ENCODE data around the gene IMMT.

The IMMT gene

DNA sequence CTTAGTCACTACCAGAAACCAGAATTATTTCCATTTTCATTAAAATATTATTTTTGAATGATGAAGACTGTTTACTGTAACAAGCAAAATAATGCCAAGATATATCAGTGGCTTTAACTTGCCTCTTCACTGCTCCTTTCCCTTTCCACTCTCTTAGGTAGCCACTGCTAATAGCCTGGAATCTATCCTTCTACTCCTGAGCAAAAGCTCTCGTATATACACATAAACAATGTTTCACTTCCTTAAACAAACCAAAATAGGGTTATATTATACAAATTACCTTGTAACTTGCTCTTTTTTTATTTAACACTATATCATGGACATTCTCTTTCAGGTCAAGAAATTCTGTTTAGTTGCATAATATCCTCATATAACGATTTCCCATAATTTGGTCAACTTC lies 20.8 kb downstream of the IMMT start:
- TF ChIP-seq, protein P1, sequence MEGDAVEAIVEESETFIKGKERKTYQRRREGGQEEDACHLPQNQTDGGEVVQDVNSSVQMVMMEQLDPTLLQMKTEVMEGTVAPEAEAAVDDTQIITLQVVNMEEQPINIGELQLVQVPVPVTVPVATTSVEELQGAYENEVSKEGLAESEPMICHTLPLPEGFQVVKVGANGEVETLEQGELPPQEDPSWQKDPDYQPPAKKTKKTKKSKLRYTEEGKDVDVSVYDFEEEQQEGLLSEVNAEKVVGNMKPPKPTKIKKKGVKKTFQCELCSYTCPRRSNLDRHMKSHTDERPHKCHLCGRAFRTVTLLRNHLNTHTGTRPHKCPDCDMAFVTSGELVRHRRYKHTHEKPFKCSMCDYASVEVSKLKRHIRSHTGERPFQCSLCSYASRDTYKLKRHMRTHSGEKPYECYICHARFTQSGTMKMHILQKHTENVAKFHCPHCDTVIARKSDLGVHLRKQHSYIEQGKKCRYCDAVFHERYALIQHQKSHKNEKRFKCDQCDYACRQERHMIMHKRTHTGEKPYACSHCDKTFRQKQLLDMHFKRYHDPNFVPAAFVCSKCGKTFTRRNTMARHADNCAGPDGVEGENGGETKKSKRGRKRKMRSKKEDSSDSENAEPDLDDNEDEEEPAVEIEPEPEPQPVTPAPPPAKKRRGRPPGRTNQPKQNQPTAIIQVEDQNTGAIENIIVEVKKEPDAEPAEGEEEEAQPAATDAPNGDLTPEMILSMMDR (IDR thresholded peaks at IDR 0.05; ENCODE audit: control extremely low read depth, extremely low read depth, low read depth, missing control alignments), result no peak
- DNase-seq (ENCODE audit: extremely low spot score), result no peak
- CTCF ChIA-PET, result no interaction called here
- POLR2A ChIA-PET, result no interaction called here

DNA sequence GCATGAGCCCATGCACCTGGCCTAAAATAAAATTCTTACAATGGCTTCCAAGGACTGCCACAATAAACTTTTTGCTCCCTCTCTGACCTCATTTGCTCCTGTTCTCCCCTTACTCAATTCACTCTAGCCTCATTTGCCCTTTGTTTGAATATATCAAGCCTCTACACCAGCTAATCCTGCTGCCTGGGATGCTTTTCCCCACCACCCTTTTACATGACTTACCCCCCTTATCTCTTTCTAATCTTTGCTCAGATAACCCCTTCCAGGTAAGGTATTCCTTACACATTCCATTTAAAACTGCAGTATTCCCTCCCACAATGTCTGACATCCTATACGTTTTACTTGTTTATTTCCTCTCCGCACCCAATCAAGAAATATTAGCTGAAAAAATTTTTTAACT lies 22.7 kb downstream of the IMMT start:
- CTCF ChIA-PET, result interaction anchor here (0.9 kb wide), 1 partner anchor 9 kb away, joined by 3 read pairs; no protein-coding TSS in a partner anchor
- DNase-seq (ENCODE audit: extremely low spot score), result no peak
- POLR2A ChIA-PET, result no interaction called here
- TF ChIP-seq, protein P1 (IDR thresholded peaks at IDR 0.05; ENCODE audit: control extremely low read depth, extremely low read depth, low read depth, missing control alignments), result no peak

DNA sequence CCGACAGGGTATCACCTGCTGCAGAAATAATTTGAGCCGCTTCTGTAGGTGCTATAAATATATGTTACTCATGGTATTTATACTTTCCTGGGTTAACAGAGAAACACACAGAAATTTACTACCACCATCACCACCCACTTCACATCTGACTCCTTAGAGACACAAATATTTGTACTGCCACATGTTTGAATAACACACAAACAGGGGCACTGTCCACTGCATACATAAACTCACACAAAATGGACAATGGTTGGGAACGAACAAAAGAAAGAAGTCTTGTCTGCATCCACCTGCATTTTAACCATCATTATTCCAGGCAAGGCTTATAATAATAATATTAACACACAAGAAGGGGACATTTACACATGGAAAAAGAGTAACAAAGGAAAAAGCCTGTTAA lies 24.0 kb downstream of the IMMT start:
- POLR2A ChIA-PET, result no interaction called here
- TF ChIP-seq, protein P1 (IDR thresholded peaks at IDR 0.05; ENCODE audit: control extremely low read depth, extremely low read depth, low read depth, missing control alignments), result no peak
- CTCF ChIA-PET, result interaction anchor here (2.3 kb wide), 1 partner anchor 16 kb away, joined by 7 read pairs; no protein-coding TSS in a partner anchor
- no peak for DNase-seq (ENCODE audit: extremely low spot score)

DNA sequence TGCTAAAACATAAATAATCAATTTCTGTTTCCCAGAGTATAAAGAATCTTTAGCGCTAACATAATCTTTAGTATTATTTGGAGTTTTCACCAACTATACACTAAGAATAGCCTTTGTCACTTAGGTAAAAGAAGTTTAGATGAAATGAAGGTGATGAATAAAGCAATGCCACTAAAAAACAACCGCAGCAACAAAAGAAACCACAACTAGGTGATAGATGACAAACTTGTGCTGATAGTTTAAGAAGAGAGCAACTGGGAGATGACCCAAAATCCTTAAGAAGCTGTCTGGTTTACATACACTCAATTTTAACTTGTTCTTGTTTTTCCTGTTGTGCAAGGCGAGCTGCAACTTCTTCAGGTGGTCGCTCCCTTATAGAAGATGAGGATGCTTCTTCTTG lies 24.8 kb downstream of the IMMT start:
- ChIA-PET POLR2A (no interaction called here), CTCF (interaction anchor here (2.3 kb wide), 1 partner anchor 17 kb away, joined by 7 read pairs; no protein-coding TSS in a partner anchor)
- no peak for DNase-seq (ENCODE audit: extremely low spot score)
- TF ChIP-seq, protein P1 (IDR thresholded peaks at IDR 0.05; ENCODE audit: control extremely low read depth, extremely low read depth, low read depth, missing control alignments), result no peak

DNA sequence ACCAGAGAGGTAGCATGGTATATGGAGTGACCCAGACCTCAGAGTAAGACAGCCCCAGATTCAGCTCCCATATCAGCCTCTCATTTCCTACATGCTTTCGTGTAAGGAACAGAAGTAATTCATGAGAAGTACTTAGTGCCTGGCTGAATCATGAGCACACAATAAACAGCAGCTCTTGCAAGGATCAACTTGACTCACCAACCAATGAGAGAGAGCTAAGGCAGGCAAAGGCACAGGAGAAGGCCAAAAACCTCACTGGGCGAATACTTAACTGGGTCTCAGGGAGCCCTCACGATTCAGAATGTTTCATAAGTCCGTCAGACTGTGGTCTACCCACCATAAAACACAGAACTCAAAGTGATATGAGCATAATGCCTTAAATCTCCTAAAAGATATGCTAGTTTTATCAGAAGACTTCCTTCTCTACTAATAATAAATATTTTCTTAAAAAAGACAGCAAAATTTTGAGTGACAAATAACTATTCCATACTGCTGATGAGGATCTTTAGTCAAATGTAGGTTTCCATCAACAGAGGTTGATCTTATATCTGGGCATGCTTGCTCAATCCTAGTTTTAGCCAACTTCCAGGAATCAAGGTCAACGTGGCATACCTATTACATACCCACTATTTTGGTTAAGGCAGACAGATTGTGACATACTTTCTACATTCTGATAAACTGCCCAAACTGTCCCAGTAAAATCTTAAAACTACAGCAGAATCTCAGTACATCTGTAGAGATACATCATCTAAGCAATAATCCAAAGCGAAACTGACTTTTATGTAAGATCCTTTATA lies 34.9 kb downstream of the IMMT start:
- ChIA-PET CTCF (interaction anchor here (1.1 to 1.3 kb wide), 2 partner anchors 17 to 31 kb away, joined by 3 read pairs; no protein-coding TSS in a partner anchor), POLR2A (no interaction called here)
- TF ChIP-seq, protein P1 (IDR thresholded peaks at IDR 0.05; ENCODE audit: control extremely low read depth, extremely low read depth, low read depth, missing control alignments), result no peak
- no peak for DNase-seq (ENCODE audit: extremely low spot score)

DNA sequence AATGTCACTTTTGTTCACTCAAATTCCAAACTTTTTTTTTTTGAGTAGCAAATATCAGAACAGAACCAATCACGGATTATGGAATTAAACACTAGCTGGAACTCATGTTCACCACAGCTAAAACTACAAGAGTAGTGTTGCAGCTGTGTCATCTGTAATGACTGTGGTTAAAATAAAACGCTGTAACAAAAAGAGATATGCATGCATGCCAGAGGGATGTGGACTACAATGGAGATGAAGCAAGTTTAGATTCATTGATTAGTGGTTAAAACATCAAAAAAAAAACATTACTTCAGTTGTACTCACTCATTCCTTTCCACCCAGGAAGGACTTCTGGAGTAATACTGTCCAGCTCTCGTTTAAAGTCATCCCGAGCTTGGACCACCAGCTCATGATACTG lies 37.0 kb downstream of the IMMT start:
- ChIA-PET POLR2A (no interaction called here), CTCF (interaction anchor here (0.7 to 2.2 kb wide), 2 partner anchors 11 to 738 kb away, joined by 3 to 5 read pairs; no protein-coding TSS in a partner anchor)
- no peak for DNase-seq (ENCODE audit: extremely low spot score)
- TF ChIP-seq, protein P1 (IDR thresholded peaks at IDR 0.05; ENCODE audit: control extremely low read depth, extremely low read depth, low read depth, missing control alignments), result no peak
